Measurements from ENCODE around the gene RNF227. TPM values are rescaled to one million over a fixed set of nuclear protein-coding genes. Genes with fewer than 3 reads are reported as not detected.

Gene RNF227
- total and polyA plus RNA-seq, 2 of the 13 experiments (the other 11 are each of a cell fraction or from before 2014, with no cell fraction given), result 0.20 to 0.79 TPM

DNA sequence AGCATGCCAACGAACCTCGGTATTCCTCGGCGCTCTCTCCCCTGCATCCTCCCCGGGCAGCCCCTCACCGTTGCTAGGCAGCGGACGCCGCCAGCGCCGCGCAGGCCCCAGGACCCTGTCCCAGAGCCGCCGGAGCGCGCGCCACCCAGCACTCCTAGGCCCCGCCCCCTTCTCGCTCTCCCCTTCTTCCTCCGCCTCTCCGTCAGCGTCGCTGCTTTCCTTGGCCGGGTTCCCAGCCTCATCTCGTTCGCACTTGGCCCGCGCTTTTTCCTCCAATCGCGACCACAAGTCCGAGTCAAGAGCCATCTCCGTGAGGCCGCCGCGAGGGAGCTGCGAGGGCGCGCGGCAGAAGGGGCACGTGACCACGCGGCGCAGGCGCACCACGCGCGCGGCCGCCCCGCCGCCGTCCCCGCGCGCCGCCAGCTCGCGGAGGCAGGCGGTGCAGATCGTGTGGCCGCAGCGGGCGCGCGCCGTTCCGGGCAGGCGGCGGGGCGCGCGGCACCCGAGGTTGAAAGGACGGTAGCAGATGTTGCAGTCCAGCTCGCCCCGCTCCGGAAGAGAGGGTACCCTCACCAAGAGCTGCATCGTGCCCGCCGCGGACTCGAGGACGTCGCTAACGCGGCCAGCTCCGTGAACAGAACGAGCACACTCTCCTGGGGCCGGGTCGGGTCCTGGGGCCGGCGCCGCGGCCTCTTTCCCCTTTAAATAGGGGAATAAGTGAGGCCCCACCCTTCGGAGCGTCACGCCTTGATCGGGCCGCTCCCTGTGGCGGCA lies at the start of gene RNF227 (continued):
- TF ChIP-seq FOXK1 (CRISPR knock-in tag; IDR thresholded peaks at IDR 0.05; ENCODE audit: borderline replicate concordance, low read depth) (no peak), ZNF232 (CRISPR knock-in tag; IDR thresholded peaks at IDR 0.05; ENCODE audit: borderline replicate concordance) (peak; percentile 85), TCF12 (IDR thresholded peaks at IDR 0.05) (no peak), TCF12 (CRISPR knock-in tag; IDR thresholded peaks at IDR 0.05) (no peak), MYC (CRISPR knock-in tag; IDR thresholded peaks at IDR 0.05; ENCODE audit: borderline replicate concordance) (peak; percentile 81), ETV5 (CRISPR knock-in tag; IDR thresholded peaks at IDR 0.05; ENCODE audit: borderline replicate concordance) (0 out of 2 replicates have a peak, but pooled peaks have one; percentile 11), NFKB2 (CRISPR knock-in tag; IDR thresholded peaks at IDR 0.05; ENCODE audit: borderline replicate concordance) (peak; percentile 93), MTF1 (CRISPR knock-in tag; IDR thresholded peaks at IDR 0.05) (peak; percentile 88), ZNF569 (CRISPR knock-in tag; IDR thresholded peaks at IDR 0.05; ENCODE audit: borderline replicate concordance) (no peak), ZSCAN22 (CRISPR knock-in tag; IDR thresholded peaks at IDR 0.05) (no peak), KAT2B (IDR thresholded peaks at IDR 0.05; ENCODE audit: borderline replicate concordance, low read depth, low read length) (no peak), KLF15 (CRISPR knock-in tag; IDR thresholded peaks at IDR 0.05; ENCODE audit: borderline replicate concordance) (peak; percentile 61; the same call in 1 of the 2 replicates), SIN3B (IDR thresholded peaks at IDR 0.05; ENCODE audit: low read length) (no peak), ZNF331 (CRISPR knock-in tag; IDR thresholded peaks at IDR 0.05) (peak; percentile 49; the same call in 1 of the 2 replicates), ZNF30 (CRISPR knock-in tag; IDR thresholded peaks at IDR 0.05) (peak; percentile 90; the same call in 1 of the 2 replicates), LCORL (IDR thresholded peaks at IDR 0.05) (no peak), LCORL (CRISPR knock-in tag; IDR thresholded peaks at IDR 0.05) (no peak; the same call in 1 of the 2 replicates), AGO1 (IDR thresholded peaks at IDR 0.05; ENCODE audit: low read depth, low read length, poor library complexity, severe bottlenecking) (no peak)
- TF ChIP-seq, protein P1, sequence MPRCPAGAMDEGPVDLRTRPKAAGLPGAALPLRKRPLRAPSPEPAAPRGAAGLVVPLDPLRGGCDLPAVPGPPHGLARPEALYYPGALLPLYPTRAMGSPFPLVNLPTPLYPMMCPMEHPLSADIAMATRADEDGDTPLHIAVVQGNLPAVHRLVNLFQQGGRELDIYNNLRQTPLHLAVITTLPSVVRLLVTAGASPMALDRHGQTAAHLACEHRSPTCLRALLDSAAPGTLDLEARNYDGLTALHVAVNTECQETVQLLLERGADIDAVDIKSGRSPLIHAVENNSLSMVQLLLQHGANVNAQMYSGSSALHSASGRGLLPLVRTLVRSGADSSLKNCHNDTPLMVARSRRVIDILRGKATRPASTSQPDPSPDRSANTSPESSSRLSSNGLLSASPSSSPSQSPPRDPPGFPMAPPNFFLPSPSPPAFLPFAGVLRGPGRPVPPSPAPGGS (CRISPR knock-in tag; IDR thresholded peaks at IDR 0.05), result peak; percentile 88
- TF ChIP-seq, protein P2, sequence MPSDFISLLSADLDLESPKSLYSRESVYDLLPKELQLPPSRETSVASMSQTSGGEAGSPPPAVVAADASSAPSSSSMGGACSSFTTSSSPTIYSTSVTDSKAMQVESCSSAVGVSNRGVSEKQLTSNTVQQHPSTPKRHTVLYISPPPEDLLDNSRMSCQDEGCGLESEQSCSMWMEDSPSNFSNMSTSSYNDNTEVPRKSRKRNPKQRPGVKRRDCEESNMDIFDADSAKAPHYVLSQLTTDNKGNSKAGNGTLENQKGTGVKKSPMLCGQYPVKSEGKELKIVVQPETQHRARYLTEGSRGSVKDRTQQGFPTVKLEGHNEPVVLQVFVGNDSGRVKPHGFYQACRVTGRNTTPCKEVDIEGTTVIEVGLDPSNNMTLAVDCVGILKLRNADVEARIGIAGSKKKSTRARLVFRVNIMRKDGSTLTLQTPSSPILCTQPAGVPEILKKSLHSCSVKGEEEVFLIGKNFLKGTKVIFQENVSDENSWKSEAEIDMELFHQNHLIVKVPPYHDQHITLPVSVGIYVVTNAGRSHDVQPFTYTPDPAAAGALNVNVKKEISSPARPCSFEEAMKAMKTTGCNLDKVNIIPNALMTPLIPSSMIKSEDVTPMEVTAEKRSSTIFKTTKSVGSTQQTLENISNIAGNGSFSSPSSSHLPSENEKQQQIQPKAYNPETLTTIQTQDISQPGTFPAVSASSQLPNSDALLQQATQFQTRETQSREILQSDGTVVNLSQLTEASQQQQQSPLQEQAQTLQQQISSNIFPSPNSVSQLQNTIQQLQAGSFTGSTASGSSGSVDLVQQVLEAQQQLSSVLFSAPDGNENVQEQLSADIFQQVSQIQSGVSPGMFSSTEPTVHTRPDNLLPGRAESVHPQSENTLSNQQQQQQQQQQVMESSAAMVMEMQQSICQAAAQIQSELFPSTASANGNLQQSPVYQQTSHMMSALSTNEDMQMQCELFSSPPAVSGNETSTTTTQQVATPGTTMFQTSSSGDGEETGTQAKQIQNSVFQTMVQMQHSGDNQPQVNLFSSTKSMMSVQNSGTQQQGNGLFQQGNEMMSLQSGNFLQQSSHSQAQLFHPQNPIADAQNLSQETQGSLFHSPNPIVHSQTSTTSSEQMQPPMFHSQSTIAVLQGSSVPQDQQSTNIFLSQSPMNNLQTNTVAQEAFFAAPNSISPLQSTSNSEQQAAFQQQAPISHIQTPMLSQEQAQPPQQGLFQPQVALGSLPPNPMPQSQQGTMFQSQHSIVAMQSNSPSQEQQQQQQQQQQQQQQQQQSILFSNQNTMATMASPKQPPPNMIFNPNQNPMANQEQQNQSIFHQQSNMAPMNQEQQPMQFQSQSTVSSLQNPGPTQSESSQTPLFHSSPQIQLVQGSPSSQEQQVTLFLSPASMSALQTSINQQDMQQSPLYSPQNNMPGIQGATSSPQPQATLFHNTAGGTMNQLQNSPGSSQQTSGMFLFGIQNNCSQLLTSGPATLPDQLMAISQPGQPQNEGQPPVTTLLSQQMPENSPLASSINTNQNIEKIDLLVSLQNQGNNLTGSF (CRISPR knock-in tag; IDR thresholded peaks at IDR 0.05), result peak; percentile 81
- TF ChIP-seq, protein P3, sequence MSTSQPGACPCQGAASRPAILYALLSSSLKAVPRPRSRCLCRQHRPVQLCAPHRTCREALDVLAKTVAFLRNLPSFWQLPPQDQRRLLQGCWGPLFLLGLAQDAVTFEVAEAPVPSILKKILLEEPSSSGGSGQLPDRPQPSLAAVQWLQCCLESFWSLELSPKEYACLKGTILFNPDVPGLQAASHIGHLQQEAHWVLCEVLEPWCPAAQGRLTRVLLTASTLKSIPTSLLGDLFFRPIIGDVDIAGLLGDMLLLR (CRISPR knock-in tag; IDR thresholded peaks at IDR 0.05), result peak; percentile 86
- TF ChIP-seq, protein P4, sequence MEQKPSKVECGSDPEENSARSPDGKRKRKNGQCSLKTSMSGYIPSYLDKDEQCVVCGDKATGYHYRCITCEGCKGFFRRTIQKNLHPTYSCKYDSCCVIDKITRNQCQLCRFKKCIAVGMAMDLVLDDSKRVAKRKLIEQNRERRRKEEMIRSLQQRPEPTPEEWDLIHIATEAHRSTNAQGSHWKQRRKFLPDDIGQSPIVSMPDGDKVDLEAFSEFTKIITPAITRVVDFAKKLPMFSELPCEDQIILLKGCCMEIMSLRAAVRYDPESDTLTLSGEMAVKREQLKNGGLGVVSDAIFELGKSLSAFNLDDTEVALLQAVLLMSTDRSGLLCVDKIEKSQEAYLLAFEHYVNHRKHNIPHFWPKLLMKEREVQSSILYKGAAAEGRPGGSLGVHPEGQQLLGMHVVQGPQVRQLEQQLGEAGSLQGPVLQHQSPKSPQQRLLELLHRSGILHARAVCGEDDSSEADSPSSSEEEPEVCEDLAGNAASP (CRISPR knock-in tag; IDR thresholded peaks at IDR 0.05; ENCODE audit: borderline replicate concordance), result no peak
